Measurements from ENCODE around the gene SPOCK3.

The SPOCK3 gene

GRCh38 chr4:166700592-166700991 is 533.7 kb downstream of the SPOCK3 start:
- H4K20me1 ChIP-seq (ENCODE audit: insufficient read depth, low read length): no peaks in the 10 kb centered on the region
- no peaks in the 10 kb centered on the region for H3F3A ChIP-seq (ENCODE audit: insufficient read depth, low read length)
- H2AFZ ChIP-seq (ENCODE audit: low read length): no peak overlapping the region
- no peaks in the 10 kb centered on the region for H3K4me1 ChIP-seq (ENCODE audit: insufficient read depth, low read length, severe bottlenecking)
- H3K9me3 ChIP-seq (ENCODE audit: low read length): 0 out of 2 replicates have a peak, but pooled peaks cover 2% of the 10 kb centered on the region
- H3K4me3 ChIP-seq (ENCODE audit: low read depth, low read length, poor library complexity, severe bottlenecking): no peak overlapping the region
- no peaks in the 10 kb centered on the region for H3K9me2 ChIP-seq (ENCODE audit: low read depth, low read length)
- no peak overlapping the region for H3K4me2 ChIP-seq (ENCODE audit: low read length)
- no peaks in the 10 kb centered on the region for H3K79me2 ChIP-seq (ENCODE audit: insufficient read depth, low read length)
- no peaks in the 10 kb centered on the region for H3K36me3 ChIP-seq (ENCODE audit: insufficient read depth, low read length)
- no peak overlapping the region for H3K9ac ChIP-seq (ENCODE audit: low read length)
- no peaks in the 10 kb centered on the region for H3K27me3 ChIP-seq (ENCODE audit: insufficient read depth, low read length)
- H3K27ac ChIP-seq (ENCODE audit: low read depth, low read length, poor library complexity, severe bottlenecking): no peak overlapping the region
- no peak for TF ChIP-seq EZH2 (IDR thresholded peaks at IDR 0.05; ENCODE audit: borderline replicate concordance, low read length)
- no peak for TF ChIP-seq CTCF (IDR thresholded peaks at IDR 0.05; ENCODE audit: low read length)

GRCh38 chr4:166688835-166689234 is 545.5 kb downstream of the SPOCK3 start:
- Histone ChIP-seq H3F3A (ENCODE audit: insufficient read depth, low read length) (no peaks in the 10 kb centered on the region), H3K9ac (ENCODE audit: low read length) (no peak overlapping the region), H3K4me1 (ENCODE audit: insufficient read depth, low read length, severe bottlenecking) (peaks cover 77% of the 10 kb centered on the region), H3K27ac (ENCODE audit: low read depth, low read length, poor library complexity, severe bottlenecking) (peak overlapping the region; percentile 69), H4K20me1 (ENCODE audit: insufficient read depth, low read length) (no peaks in the 10 kb centered on the region), H3K4me2 (ENCODE audit: low read length) (no peak overlapping the region), H3K9me3 (ENCODE audit: low read length) (no peaks in the 10 kb centered on the region), H3K9me2 (ENCODE audit: low read depth, low read length) (no peaks in the 10 kb centered on the region), H2AFZ (ENCODE audit: low read length) (no peak overlapping the region; the same call in 1 of the 2 replicates), H3K27me3 (ENCODE audit: insufficient read depth, low read length) (no peaks in the 10 kb centered on the region), H3K79me2 (ENCODE audit: insufficient read depth, low read length) (no peaks in the 10 kb centered on the region), H3K36me3 (ENCODE audit: insufficient read depth, low read length) (no peaks in the 10 kb centered on the region), H3K4me3 (ENCODE audit: low read depth, low read length, poor library complexity, severe bottlenecking) (no peak overlapping the region)
- TF ChIP-seq EZH2 (IDR thresholded peaks at IDR 0.05; ENCODE audit: borderline replicate concordance, low read length) (no peak), CTCF (IDR thresholded peaks at IDR 0.05; ENCODE audit: low read length) (no peak)

GRCh38 chr4:166687828-166688227 is 546.5 kb downstream of the SPOCK3 start:
- Histone ChIP-seq H3K27ac (ENCODE audit: low read depth, low read length, poor library complexity, severe bottlenecking) (peak overlapping the region; percentile 69), H3K36me3 (ENCODE audit: insufficient read depth, low read length) (no peaks in the 10 kb centered on the region), H3F3A (ENCODE audit: insufficient read depth, low read length) (no peaks in the 10 kb centered on the region), H4K20me1 (ENCODE audit: insufficient read depth, low read length) (no peaks in the 10 kb centered on the region), H2AFZ (ENCODE audit: low read length) (no peak overlapping the region), H3K9me2 (ENCODE audit: low read depth, low read length) (no peaks in the 10 kb centered on the region), H3K4me1 (ENCODE audit: insufficient read depth, low read length, severe bottlenecking) (peaks cover 87% of the 10 kb centered on the region), H3K4me3 (ENCODE audit: low read depth, low read length, poor library complexity, severe bottlenecking) (no peak overlapping the region), H3K27me3 (ENCODE audit: insufficient read depth, low read length) (no peaks in the 10 kb centered on the region), H3K9ac (ENCODE audit: low read length) (no peak overlapping the region), H3K4me2 (ENCODE audit: low read length) (no peak overlapping the region), H3K9me3 (ENCODE audit: low read length) (no peaks in the 10 kb centered on the region), H3K79me2 (ENCODE audit: insufficient read depth, low read length) (no peaks in the 10 kb centered on the region)
- TF ChIP-seq EZH2 (IDR thresholded peaks at IDR 0.05; ENCODE audit: borderline replicate concordance, low read length) (no peak), CTCF (IDR thresholded peaks at IDR 0.05; ENCODE audit: low read length) (no peak)

Measured in OCI-LY1 (cell line).